HFFc6 (cell line): ENCODE results near the gene METRN. TPM values are rescaled to one million over a fixed set of nuclear protein-coding genes. Genes with fewer than 3 reads are reported as not detected.

Experiments
- DNase-seq: peaks from one replicate; pipeline ENCODE4 v3.0.0-alpha.2; 2018
- H3K27ac Mint-ChIP-seq: 2 replicates; pipeline ENCODE4 v1.8.0; 2020; ENCODE audit warnings: mild to moderate bottlenecking, mixed read lengths
- H3K27me3 Mint-ChIP-seq: 2 replicates; pipeline ENCODE4 v1.8.0; 2021; ENCODE audit warnings: mild to moderate bottlenecking, moderate library complexity, mixed read lengths; ENCODE audit not compliant: insufficient read depth
- H3K36me3 Mint-ChIP-seq: 2 replicates; pipeline ENCODE4 v1.8.0; 2021; ENCODE audit warnings: low read depth, mixed read lengths
- H3K4me1 Mint-ChIP-seq: 2 replicates; pipeline ENCODE4 v1.8.0; 2020; ENCODE audit warnings: low read depth, mixed read lengths
- H3K4me3 Mint-ChIP-seq: 2 replicates; pipeline ENCODE4 v1.8.0; 2020; ENCODE audit warnings: mild to moderate bottlenecking, moderate library complexity, mixed read lengths
- H3K9me3 Mint-ChIP-seq: 2 replicates; pipeline ENCODE4 v1.8.0; 2020; ENCODE audit warnings: mild to moderate bottlenecking, mixed read lengths
- total RNA-seq, 6 experiments: library from RNA; stranded (reverse); fragmentation: NEBNext Ultra II Directional; extraction: Animal tissue kit (Norgen Biotek cat#: 25700); gene quantifications; 2 replicates in 1 of 6; 3 replicates in 5 of 6; pipeline ENCODE4 v1.2.3, GENCODE V29; 2021
- TF ChIP-seq, protein P1 (sequence below): fragments of 200-600 bp; sonication (generic); IDR thresholded peaks from 2 replicates; pipeline ENCODE4 v1.5.0; 2021; ENCODE audit warnings: antibody characterized with exemption, mild to moderate bottlenecking

Gene METRN
- total RNA-seq, 6 experiments from 2014 or later: 61.5 to 103 (median 70.4) TPM

- no peak overlapping the region for H3K4me3 Mint-ChIP-seq
- no peaks in the 10 kb centered on the region for H3K9me3 Mint-ChIP-seq
- DNase-seq: no peak
- no peak overlapping the region for H3K27ac Mint-ChIP-seq
- H3K27me3 Mint-ChIP-seq: peaks cover 27% of the 10 kb centered on the region
- H3K4me1 Mint-ChIP-seq: peaks cover 11% of the 10 kb centered on the region; the same call in 1 of the 2 replicates
- TF ChIP-seq, protein P1, sequence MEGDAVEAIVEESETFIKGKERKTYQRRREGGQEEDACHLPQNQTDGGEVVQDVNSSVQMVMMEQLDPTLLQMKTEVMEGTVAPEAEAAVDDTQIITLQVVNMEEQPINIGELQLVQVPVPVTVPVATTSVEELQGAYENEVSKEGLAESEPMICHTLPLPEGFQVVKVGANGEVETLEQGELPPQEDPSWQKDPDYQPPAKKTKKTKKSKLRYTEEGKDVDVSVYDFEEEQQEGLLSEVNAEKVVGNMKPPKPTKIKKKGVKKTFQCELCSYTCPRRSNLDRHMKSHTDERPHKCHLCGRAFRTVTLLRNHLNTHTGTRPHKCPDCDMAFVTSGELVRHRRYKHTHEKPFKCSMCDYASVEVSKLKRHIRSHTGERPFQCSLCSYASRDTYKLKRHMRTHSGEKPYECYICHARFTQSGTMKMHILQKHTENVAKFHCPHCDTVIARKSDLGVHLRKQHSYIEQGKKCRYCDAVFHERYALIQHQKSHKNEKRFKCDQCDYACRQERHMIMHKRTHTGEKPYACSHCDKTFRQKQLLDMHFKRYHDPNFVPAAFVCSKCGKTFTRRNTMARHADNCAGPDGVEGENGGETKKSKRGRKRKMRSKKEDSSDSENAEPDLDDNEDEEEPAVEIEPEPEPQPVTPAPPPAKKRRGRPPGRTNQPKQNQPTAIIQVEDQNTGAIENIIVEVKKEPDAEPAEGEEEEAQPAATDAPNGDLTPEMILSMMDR: no peak
- no peaks in the 10 kb centered on the region for H3K36me3 Mint-ChIP-seq
These were observed 21.6 kb upstream of the METRN start for GRCh38 chr16:693364-693763.

GRCh38 chr16:693766-694165, 21.2 kb upstream of the METRN start:
- no peaks in the 10 kb centered on the region for H3K36me3 Mint-ChIP-seq
- H3K27ac Mint-ChIP-seq: no peak overlapping the region
- no peak overlapping the region for H3K4me3 Mint-ChIP-seq
- H3K4me1 Mint-ChIP-seq: peaks cover 11% of the 10 kb centered on the region; the same call in 1 of the 2 replicates
- peaks cover 30% of the 10 kb centered on the region for H3K27me3 Mint-ChIP-seq
- DNase-seq: no peak
- TF ChIP-seq, protein P1: no peak
- H3K9me3 Mint-ChIP-seq: no peaks in the 10 kb centered on the region

GRCh38 chr16:694187-694862, 20.6 kb upstream of the METRN start:
- H3K4me1 Mint-ChIP-seq: peaks cover 9% of the 10 kb centered on the region; the same call in 1 of the 2 replicates
- H3K27ac Mint-ChIP-seq: no peak overlapping the region
- peaks cover 30% of the 10 kb centered on the region for H3K27me3 Mint-ChIP-seq
- no peak overlapping the region for H3K4me3 Mint-ChIP-seq
- no peak for DNase-seq
- H3K36me3 Mint-ChIP-seq: no peaks in the 10 kb centered on the region
- no peaks in the 10 kb centered on the region for H3K9me3 Mint-ChIP-seq
- TF ChIP-seq, protein P1: no peak

GRCh38 chr16:694863-695354, 20.0 kb upstream of the METRN start:
- Mint-ChIP-seq H3K27ac (no peak overlapping the region), H3K27me3 (peaks cover 27% of the 10 kb centered on the region), H3K4me1 (0 out of 2 replicates have a peak, but pooled peaks cover 6% of the 10 kb centered on the region), H3K9me3 (no peaks in the 10 kb centered on the region), H3K36me3 (no peaks in the 10 kb centered on the region), H3K4me3 (no peak overlapping the region)
- TF ChIP-seq, protein P1: no peak
- no peak for DNase-seq

DNA sequence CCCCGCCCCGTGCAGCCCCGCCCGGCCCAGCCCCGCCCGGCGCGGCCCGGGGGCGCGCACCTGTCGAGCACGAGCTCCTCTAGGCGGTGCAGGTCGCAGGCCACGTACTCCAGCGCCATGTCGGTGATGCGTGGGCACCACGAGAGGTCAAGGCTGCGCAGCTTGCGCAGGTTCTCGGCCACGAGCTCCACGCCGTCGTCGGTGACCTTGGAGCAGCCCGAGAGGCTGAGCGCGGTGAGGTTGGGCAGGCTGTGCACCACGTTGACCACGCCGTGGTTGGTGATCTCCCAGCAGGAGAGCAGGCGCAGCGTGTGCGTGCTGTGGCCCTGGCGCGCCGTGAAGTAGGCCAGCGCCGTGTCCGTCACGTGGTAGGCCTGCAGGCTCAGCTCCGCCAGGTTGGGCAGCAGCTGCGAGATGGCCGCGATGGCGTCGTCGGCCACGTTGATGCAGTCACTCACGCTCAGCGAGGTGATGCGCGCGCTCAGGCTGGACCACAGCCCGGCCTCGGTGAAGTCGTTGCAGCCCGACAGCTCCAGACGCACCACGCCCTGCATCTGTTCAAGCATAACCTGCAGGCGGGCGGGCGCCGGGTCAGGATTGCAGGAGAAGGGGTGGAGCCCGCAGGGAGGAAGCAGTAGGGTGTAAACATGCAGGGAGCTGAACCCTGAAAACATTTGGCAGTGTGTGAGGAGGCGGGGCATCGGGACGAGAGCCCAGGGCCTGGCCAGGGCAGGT, 19.4 kb upstream of the METRN start:
- Mint-ChIP-seq H3K9me3 (no peaks in the 10 kb centered on the region), H3K4me1 (0 out of 2 replicates have a peak, but pooled peaks cover 6% of the 10 kb centered on the region), H3K27ac (no peak overlapping the region), H3K36me3 (no peaks in the 10 kb centered on the region), H3K27me3 (peaks cover 27% of the 10 kb centered on the region), H3K4me3 (no peak overlapping the region)
- TF ChIP-seq, protein P1: no peak
- DNase-seq: no peak
